GM04504 (cell line): ENCODE data around the gene OR10P1.
"Not testable (repeated sequence)": the region's sequence is repeated elsewhere in the genome, so short reads cannot be mapped to it uniquely, and the experiment has no call there.

Experiments used
- DNase-seq: peaks from one replicate; pipeline ENCODE4 v3.0.0-alpha.2; 2012; ENCODE audit warnings: low read depth

Gene OR10P1

GRCh38 chr12:55636853-55637252 is at the start of gene OR10P1:
Gene OR10P1 (plus strand): TSS chr12:55636892. CDS start chr12:55636892, 0 bp downstream.
- DNase-seq = no peak

- DNase-seq = not testable (repeated sequence)
These were observed 46.5 kb upstream of the OR10P1 start for GRCh38 chr12:55590152-55590551.

DNA sequence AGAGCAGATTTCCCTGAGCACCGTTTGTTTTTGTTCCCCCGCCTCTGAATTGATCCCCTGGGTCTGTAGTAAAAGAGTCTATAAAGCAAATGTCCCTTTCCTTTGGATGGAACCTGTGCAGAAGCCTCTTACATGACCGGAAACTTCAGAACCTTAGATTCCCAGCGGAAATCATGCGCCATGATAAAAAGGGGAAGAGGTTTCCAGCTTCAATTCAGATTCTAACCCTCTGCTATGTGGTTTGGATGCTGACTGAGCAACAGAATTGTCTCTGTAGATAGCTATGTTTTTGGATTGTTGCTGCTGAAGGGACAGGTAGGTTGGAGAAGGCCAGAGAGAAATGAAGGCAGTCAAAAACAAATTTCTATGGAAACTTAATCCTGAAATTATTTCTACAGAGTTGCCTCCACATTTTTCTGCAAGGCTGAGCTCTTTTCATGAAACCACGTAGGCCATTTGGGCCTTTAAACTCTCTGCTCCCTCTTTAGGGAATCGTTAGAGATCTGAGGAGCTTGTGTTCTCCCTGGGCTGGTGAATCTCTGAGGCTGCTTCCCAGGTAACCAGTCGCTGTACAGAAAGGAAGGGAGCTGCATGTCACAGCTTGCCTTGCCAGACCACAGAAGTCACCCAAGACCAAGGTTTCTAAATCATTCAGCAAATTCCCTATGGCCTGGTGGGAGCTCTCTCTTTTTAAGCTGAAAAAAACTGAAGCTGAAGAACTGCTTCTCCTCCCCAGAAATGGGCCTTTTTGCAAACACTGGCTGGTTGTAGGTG is 28.7 kb upstream of the OR10P1 start:
- no peak for DNase-seq

- no peak for DNase-seq
These were observed 26.1 kb upstream of the OR10P1 start for GRCh38 chr12:55610598-55610997.

GRCh38 chr12:55612646-55613045 is 24.0 kb upstream of the OR10P1 start:
- DNase-seq = no peak

DNA sequence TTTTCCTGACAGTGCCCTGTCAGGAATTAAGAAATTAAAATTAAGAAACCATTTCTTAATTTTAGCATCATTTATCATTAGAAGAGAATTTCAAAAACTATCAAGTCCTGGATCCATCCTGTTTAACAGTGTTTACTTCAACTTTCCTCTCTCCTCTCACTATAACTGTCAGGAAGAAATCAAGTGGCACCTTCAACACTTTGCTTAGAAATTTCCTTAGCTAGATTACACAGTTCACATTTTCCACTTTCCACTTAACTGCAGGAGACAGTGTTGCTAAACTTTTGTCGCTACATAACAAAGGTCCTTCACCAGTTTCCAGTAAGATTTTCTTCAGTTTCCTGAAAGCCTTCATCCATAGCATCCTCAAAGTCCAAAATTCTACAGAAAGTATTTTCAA is 21.9 kb upstream of the OR10P1 start:
- no peak for DNase-seq

- DNase-seq = peak; percentile 80
These were observed 17.1 kb upstream of the OR10P1 start for GRCh38 chr12:55619354-55620138.

GRCh38 chr12:55624056-55624455 is 12.6 kb upstream of the OR10P1 start:
- DNase-seq = no peak

DNA sequence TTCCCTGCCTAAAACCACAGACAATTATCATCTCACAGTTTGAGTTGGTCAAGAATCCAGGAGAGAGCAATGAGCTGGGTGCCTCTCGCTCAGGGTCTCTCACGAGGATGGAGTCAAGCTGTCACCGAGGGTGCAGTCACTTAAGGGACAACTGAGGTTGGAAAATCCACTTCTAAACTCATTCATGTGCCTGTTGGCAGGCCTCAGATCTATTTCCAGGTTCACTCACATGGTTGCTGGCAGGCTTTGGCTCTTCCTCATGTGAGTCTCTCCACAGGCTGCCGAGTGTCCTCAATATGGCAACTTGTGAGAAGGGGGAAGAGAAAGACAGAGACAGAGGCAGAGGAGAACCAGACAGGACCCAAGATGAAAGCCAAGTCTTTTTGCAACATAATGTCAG is 10.5 kb upstream of the OR10P1 start:
- DNase-seq = no peak

GRCh38 chr12:55629058-55629841 is 7.4 kb upstream of the OR10P1 start:
- DNase-seq = no peak

- DNase-seq = no peak
These were observed 5.6 kb upstream of the OR10P1 start for GRCh38 chr12:55631056-55631455.

GRCh38 chr12:55631733-55632132 is 5.0 kb upstream of the OR10P1 start:
- DNase-seq = no peak

GRCh38 chr12:55633151-55633550 is 3.5 kb upstream of the OR10P1 start:
- no peak for DNase-seq

- no peak for DNase-seq
These were observed 506 bp upstream of the OR10P1 start for GRCh38 chr12:55636116-55636655.

DNA sequence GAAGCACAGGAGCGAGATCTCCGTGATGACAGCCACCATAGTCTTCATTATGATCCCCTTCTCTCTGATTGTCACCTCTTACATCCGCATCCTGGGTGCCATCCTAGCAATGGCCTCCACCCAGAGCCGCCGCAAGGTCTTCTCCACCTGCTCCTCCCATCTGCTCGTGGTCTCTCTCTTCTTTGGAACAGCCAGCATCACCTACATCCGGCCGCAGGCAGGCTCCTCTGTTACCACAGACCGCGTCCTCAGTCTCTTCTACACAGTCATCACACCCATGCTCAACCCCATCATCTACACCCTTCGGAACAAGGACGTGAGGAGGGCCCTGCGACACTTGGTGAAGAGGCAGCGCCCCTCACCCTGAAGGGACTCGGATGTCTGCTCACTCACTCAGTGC is 775 bp downstream of the OR10P1 start:
- DNase-seq = no peak

- DNase-seq = no peak
These were observed 4.9 kb downstream of the OR10P1 start for GRCh38 chr12:55641595-55641994.

DNA sequence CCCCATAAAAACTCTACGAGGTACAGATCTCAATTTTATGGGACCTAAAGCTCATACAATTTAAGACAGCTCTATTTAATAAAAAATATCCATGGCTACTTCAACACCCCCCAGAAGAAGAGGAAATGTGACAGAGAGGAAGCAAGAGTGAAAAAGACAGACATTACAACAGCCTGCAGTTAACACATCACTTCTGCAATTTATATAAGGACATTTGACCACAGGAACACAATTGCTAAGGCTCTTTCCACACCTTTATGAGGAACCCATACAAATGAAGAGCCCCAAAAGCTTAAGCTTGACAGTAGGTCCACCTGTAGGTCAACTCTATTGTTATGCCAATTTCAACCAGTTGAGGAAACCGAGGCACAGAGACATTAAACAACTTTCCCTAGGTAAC is 5.6 kb downstream of the OR10P1 start:
- DNase-seq = no peak

DNA sequence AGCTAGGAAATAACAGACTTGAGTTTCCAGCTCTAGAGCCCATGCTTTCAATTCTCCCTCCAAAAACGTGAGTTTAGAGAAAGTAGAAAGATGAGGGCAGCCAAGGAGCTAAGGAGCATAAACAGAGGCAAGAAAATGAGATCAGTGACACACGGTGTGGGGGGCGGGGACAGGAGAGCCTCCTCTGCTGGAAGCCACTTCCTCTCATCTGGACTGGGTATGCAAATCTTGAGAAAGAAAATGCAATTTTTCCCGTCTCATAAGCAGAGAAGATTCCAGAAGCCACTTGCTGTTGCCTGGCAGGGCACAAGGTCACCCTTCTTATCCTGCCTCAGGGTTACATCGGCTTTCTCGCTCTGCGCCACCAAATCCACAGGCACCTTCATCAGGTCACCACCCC is 6.0 kb downstream of the OR10P1 start:
- DNase-seq = no peak

DNA sequence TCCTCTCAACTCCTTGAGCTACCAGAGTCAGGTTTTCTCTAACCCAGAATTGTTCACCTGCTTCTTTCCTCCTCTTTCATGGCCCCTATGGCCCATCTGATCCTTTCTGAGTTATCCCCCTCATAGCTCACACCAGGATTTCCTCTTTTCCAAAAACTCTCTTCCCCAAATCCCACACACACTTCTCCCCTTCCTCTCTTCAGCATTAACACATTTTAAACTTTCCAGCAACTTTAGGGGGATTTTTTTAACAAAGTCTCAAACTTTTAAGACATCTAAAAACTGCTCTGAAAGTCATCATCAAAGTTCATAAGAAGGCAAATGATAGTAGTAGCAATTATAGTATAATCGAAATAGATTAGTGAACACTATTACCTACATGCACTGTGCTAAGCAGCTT is 7.9 kb downstream of the OR10P1 start:
- no peak for DNase-seq

DNA sequence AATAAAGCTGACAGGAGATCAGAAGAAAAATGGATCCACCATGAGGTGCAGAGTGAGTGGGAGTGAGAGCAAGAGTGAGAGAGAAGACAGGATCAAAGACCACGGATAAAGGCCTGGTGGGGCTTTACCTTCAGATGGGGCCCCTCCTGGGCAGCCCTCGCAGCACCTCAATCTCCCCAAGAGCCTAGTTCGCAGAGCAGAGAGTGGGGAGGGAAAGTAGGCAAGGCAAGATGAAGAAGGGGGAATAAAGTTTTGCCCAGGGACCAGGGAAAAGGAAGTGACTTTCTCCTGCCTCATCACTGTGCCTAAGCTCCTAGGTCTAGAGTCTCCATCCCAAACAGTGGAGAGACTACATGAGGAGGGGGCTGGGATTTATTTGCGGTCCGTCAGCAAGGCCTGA is 10.3 kb downstream of the OR10P1 start:
- no peak for DNase-seq

DNA sequence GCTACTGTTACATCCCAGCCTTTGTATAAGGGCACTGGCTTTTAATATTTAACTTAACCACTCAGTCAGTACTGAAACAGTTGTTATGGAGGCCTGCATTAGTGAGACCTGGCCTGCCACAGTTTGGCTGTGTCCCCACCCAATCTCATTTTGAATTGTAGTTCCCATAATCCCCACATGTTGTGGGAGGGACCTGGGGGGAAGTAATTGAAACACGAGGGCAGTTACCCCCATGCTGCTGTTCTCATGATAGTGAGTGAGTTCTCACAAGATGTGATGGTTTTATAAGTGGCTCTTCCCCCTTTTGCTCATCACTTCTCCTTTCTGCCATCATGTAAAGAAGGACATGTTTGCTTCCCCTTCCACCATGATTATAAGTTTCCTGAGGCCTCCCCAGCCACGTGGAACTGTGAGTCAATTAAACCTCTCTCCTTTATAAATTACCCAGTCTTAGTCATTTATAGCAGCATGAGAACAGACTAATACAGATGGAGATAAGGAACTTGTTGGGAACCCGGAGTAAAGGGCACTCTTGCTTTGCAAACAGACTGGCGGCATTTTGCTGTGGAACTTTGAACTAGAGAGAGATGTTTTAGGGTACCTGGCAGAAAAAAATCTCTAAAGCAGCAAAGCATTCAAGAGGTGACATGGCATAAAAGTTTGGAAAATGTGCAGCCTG is 14.1 kb downstream of the OR10P1 start:
- not testable (repeated sequence) for DNase-seq

DNA sequence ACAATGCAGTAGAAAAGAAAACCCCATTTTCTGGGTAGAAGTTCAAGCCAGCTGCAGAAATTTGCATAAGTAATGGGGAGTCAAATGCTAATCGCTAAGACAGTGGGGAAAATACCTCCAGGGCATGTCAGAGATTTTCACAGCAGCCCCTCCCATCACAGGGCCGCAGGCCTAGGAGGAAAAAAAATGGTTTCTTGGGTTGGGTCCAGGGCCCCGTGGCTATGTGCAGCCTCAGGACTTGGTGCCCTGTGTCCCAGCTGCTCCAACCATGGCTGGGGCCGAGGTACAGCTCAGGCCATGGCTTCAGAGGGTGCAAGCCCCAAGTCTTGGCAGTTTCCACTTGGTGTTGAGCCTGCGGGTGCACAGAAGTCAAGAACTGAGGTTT is 14.6 kb downstream of the OR10P1 start:
- no peak for DNase-seq
